ENCODE measurements around the gene BAHCC1.

Gene BAHCC1

DNA sequence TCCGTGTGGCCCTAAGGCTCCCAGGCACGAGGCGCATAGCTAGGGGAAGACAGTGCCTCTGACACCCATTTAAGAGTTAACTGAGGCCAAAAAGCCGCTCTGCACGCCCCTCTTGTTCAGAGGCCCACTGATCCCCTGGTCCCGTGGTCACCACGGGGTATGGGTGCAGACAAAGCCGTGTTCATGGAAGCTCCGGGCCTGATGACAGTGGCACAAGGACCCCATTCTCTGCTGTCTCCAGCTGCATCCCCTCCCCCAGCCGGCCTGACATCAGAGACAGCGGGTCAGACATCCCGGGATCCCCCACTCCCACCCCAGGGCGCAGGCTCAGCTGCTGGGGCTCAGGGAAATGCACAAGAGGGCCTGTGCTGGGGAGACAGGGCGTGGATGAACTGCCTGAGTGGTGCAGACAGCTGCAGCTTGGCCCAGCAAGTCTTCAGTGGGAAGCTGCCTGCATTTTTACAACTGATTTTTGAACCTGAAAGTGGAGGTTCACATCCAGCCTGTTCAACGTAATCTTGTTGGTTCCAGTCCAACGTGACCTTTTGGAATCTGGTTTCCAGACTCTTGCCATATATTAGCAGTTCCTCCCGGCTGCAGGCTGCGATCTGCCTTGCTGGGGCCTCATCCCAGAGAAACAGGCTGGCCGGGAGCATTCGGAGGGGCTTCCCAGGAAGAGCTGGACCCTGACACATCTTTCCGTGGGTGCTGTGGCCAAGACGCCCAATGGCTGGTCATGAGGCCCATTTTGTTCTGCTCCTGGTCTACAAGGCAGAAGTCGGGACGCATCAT is 9.7 kb upstream of the BAHCC1 start:
- H3K4me3 ChIP-seq (ENCODE audit: low read length): peak overlapping the region; percentile 77

DNA sequence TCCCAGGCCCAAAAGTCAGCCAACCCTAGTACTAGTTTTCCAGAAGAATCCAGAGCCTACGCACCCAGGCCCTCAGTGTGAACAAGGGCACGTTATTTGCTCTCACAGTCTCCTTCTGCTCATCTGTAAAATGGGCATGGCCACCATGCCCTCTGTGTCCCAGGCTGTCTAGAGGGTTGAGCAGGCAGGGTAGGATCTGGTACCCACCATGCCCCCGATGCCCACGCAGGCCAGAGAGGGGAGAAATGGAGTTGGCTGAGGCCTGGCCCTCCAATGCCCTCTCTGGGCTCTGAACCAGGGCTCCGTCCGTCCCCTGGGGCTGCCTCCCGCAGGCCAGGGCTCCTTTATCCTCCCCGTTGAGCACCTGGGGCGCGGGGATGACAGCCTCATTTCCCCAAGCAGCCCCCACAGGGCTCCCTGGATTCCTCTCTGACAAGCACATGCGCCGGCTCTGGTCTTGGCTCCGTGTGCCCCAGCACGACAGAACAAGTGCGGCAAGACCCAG is 9.1 kb upstream of the BAHCC1 start:
- peaks cover 20% of the 10 kb centered on the region for H3K4me1 ChIP-seq (ENCODE audit: control insufficient read depth, insufficient read depth, low read length)
- H3K27me3 ChIP-seq (ENCODE audit: control insufficient read depth, insufficient read depth, low read length): no peaks in the 10 kb centered on the region
- no peak overlapping the region for H3K9ac ChIP-seq (ENCODE audit: low read length)
- no peaks in the 10 kb centered on the region for H3K36me3 ChIP-seq (ENCODE audit: control insufficient read depth, insufficient read depth, low read length)
- peak overlapping the region; percentile 77 for H3K4me3 ChIP-seq (ENCODE audit: low read length)
- peak overlapping the region; percentile 96 for H3K27ac ChIP-seq (ENCODE audit: low read depth, low read length)

More for the DNA sequence above, 9.7 kb upstream of the BAHCC1 start:
- no peaks in the 10 kb centered on the region for H3K27me3 ChIP-seq (ENCODE audit: control insufficient read depth, insufficient read depth, low read length)
- H3K36me3 ChIP-seq (ENCODE audit: control insufficient read depth, insufficient read depth, low read length): no peaks in the 10 kb centered on the region
- H3K9ac ChIP-seq (ENCODE audit: low read length): no peak overlapping the region
- peak overlapping the region; percentile 96 for H3K27ac ChIP-seq (ENCODE audit: low read depth, low read length)
- H3K4me1 ChIP-seq (ENCODE audit: control insufficient read depth, insufficient read depth, low read length): peaks cover 19% of the 10 kb centered on the region

DNA sequence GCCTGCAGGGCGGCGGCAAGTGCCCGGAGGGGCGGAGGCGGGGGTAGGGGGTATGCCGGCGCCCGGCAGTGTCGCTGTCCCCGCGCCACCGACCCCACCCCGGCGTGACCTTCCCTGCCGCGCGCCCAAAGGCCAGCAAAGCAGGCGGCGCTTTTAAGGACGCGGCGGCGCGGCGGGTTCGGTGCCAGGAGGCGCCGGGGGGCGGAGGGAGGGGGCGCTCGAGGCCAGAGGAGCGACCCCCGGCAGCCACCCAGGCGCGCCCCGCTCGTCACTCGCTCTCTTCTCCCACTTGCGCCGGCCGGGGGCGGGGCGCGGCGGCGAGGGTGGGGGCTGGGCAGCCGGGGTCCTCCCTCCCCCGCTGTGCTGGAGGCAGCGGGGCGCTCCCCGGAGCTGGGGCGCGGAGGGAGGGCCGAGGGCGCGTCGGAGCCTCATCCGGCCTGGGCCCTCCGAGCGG is 8.6 kb upstream of the BAHCC1 start:
- H3K36me3 ChIP-seq (ENCODE audit: control insufficient read depth, insufficient read depth, low read length): no peaks in the 10 kb centered on the region
- H3K9ac ChIP-seq (ENCODE audit: low read length): peak overlapping the region; percentile 61
- H3K27me3 ChIP-seq (ENCODE audit: control insufficient read depth, insufficient read depth, low read length): no peaks in the 10 kb centered on the region
- peaks cover 25% of the 10 kb centered on the region for H3K4me1 ChIP-seq (ENCODE audit: control insufficient read depth, insufficient read depth, low read length)
- H3K4me3 ChIP-seq (ENCODE audit: low read length): peak overlapping the region; percentile 77
- peak overlapping the region; percentile 96 for H3K27ac ChIP-seq (ENCODE audit: low read depth, low read length)

GRCh38 chr17:81387100-81388090 is 7.9 kb upstream of the BAHCC1 start:
- Histone ChIP-seq H3K27me3 (ENCODE audit: control insufficient read depth, insufficient read depth, low read length) (no peaks in the 10 kb centered on the region), H3K4me1 (ENCODE audit: control insufficient read depth, insufficient read depth, low read length) (peaks cover 30% of the 10 kb centered on the region), H3K36me3 (ENCODE audit: control insufficient read depth, insufficient read depth, low read length) (no peaks in the 10 kb centered on the region), H3K27ac (ENCODE audit: low read depth, low read length) (peak overlapping the region; percentile 96), H3K4me3 (ENCODE audit: low read length) (peak overlapping the region; percentile 77), H3K9ac (ENCODE audit: low read length) (peak overlapping the region; percentile 61)

DNA sequence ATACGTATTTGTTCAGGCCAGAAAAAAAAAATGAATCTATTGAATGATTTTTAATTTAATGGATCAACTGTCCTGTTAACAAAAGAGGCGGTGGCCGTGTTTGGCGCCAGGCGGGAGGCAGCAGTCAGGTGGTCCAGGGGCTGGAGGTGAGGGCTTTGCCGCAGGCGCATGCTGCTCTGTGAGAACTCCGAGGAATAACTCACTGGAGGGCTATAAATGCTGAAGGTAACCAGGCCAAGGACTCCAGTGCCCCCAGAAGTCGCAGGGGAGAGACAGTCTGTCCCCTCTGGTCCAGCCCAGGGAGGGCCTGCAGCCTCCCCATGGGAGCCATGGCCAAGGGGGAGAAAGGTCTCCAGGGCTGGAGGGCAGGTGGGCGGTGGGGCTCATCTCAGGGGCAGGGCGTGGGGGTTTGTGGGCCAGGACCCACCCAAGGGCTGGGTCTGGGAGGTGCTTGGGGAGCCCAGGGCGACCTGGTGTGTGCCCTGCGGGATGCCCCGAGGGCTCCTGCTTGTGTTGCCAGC is 7.1 kb upstream of the BAHCC1 start:
- no peaks in the 10 kb centered on the region for H3K27me3 ChIP-seq (ENCODE audit: control insufficient read depth, insufficient read depth, low read length)
- peak overlapping the region; percentile 96 for H3K27ac ChIP-seq (ENCODE audit: low read depth, low read length)
- no peak overlapping the region for H3K9ac ChIP-seq (ENCODE audit: low read length)
- H3K4me3 ChIP-seq (ENCODE audit: low read length): peak overlapping the region; percentile 42
- H3K4me1 ChIP-seq (ENCODE audit: control insufficient read depth, insufficient read depth, low read length): peaks cover 32% of the 10 kb centered on the region
- no peaks in the 10 kb centered on the region for H3K36me3 ChIP-seq (ENCODE audit: control insufficient read depth, insufficient read depth, low read length)

- Histone ChIP-seq H3K4me3 (ENCODE audit: low read length) (peak overlapping the region; percentile 42), H3K36me3 (ENCODE audit: control insufficient read depth, insufficient read depth, low read length) (no peaks in the 10 kb centered on the region), H3K27me3 (ENCODE audit: control insufficient read depth, insufficient read depth, low read length) (no peaks in the 10 kb centered on the region), H3K4me1 (ENCODE audit: control insufficient read depth, insufficient read depth, low read length) (peaks cover 32% of the 10 kb centered on the region), H3K9ac (ENCODE audit: low read length) (no peak overlapping the region), H3K27ac (ENCODE audit: low read depth, low read length) (peak overlapping the region; percentile 96)
Measured at GRCh38 chr17:81388612-81389367, 6.5 kb upstream of the BAHCC1 start.

- no peak overlapping the region for H3K4me3 ChIP-seq (ENCODE audit: low read length)
- peaks cover 37% of the 10 kb centered on the region for H3K4me1 ChIP-seq (ENCODE audit: control insufficient read depth, insufficient read depth, low read length)
- H3K27me3 ChIP-seq (ENCODE audit: control insufficient read depth, insufficient read depth, low read length): no peaks in the 10 kb centered on the region
- H3K27ac ChIP-seq (ENCODE audit: low read depth, low read length): peak overlapping the region; percentile 96
- H3K36me3 ChIP-seq (ENCODE audit: control insufficient read depth, insufficient read depth, low read length): no peaks in the 10 kb centered on the region
- H3K9ac ChIP-seq (ENCODE audit: low read length): no peak overlapping the region
Measured at GRCh38 chr17:81389585-81389984, 5.7 kb upstream of the BAHCC1 start.

GRCh38 chr17:81390029-81390872 is 5.0 kb upstream of the BAHCC1 start:
- H3K4me3 ChIP-seq (ENCODE audit: low read length): no peak overlapping the region
- no peaks in the 10 kb centered on the region for H3K36me3 ChIP-seq (ENCODE audit: control insufficient read depth, insufficient read depth, low read length)
- peaks cover 41% of the 10 kb centered on the region for H3K4me1 ChIP-seq (ENCODE audit: control insufficient read depth, insufficient read depth, low read length)
- H3K27ac ChIP-seq (ENCODE audit: low read depth, low read length): peak overlapping the region; percentile 95
- H3K27me3 ChIP-seq (ENCODE audit: control insufficient read depth, insufficient read depth, low read length): no peaks in the 10 kb centered on the region
- no peak overlapping the region for H3K9ac ChIP-seq (ENCODE audit: low read length)

- Histone ChIP-seq H3K4me3 (ENCODE audit: low read length) (no peak overlapping the region), H3K4me1 (ENCODE audit: control insufficient read depth, insufficient read depth, low read length) (peaks cover 41% of the 10 kb centered on the region), H3K27me3 (ENCODE audit: control insufficient read depth, insufficient read depth, low read length) (no peaks in the 10 kb centered on the region), H3K36me3 (ENCODE audit: control insufficient read depth, insufficient read depth, low read length) (no peaks in the 10 kb centered on the region), H3K27ac (ENCODE audit: low read depth, low read length) (peak overlapping the region; percentile 95), H3K9ac (ENCODE audit: low read length) (no peak overlapping the region)
Measured at GRCh38 chr17:81390873-81391255, 4.4 kb upstream of the BAHCC1 start.

DNA sequence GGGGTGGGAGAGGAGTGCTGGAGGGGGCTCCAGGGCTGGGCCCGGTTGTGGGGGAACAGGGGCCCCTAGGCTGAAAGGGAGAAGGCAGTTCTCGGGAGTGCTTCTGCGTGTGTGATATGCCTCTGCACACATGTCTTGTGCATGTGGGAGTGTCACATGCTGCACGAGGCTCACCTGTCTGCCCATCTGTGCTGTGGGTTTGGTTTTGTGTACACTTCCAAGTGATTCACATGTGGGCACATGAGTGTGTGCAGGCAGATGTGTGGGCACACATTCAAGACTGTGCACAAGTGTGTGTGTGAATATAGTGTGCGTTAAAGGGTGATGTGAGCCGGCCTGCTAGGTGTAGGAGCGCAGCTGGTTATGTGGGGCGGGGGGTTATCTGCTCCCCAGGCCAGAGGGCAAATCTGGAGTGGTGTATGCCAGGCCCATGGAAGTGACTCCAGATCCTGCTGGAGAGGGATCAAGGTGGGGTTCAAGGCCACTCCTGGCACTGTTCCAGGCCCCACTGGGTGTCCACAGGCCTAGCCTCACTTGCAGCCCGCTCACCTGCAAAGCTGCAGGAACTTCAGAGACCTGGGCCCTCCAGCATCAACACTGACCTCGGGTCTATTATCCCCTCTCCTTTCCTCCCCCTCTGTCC is 3.8 kb upstream of the BAHCC1 start:
- peak overlapping the region; percentile 95 for H3K27ac ChIP-seq (ENCODE audit: low read depth, low read length)
- no peaks in the 10 kb centered on the region for H3K36me3 ChIP-seq (ENCODE audit: control insufficient read depth, insufficient read depth, low read length)
- H3K27me3 ChIP-seq (ENCODE audit: control insufficient read depth, insufficient read depth, low read length): no peaks in the 10 kb centered on the region
- H3K4me1 ChIP-seq (ENCODE audit: control insufficient read depth, insufficient read depth, low read length): peaks cover 35% of the 10 kb centered on the region
- H3K4me3 ChIP-seq (ENCODE audit: low read length): peak overlapping the region; percentile 68
- H3K9ac ChIP-seq (ENCODE audit: low read length): peak overlapping the region; percentile 32

All from rectal smooth muscle tissue (tissue), 1 donor.